Spleen (tissue), 11 donors: Measurements from ENCODE around the gene SUSD3. TPM values are rescaled to one million over a fixed set of nuclear protein-coding genes. Genes with fewer than 3 reads are reported as not detected.

Experiments
- DNase-seq: peaks from one replicate; pipeline ENCODE4 v3.0.0-alpha.2; 2020
- H3K27ac ChIP-seq, 8 donors: fragments of 200-600 bp; sonication (generic) in 7 of 8; 1 replicate in 4 of 8; 2 replicates in 4 of 8; pipeline versions ENCODE4 v1.5.0 to v1.8.0; 2016 to 2021; ENCODE audit warnings: inconsistent platforms in 4 of 8, mild to moderate bottlenecking in 4 of 8, moderate library complexity in 1 of 8
- H3K27me3 ChIP-seq, 7 donors: fragments of 200-600 bp; sonication (generic) in 6 of 7; replicated peaks in 1 of 7; 1 replicate in 4 of 7; 2 replicates in 3 of 7; pipeline versions ENCODE4 v1.5.0 to v1.8.0; 2016 to 2021; ENCODE audit warnings: inconsistent platforms in 3 of 7, mild to moderate bottlenecking in 1 of 7
- H3K36me3 ChIP-seq, 6 donors: fragments of 200-600 bp; sonication (generic) in 5 of 6; 1 replicate in 4 of 6; 2 replicates in 2 of 6; pipeline versions ENCODE4 v1.5.0 to v1.8.0; 2016 to 2021; ENCODE audit warnings: inconsistent platforms in 2 of 6
- H3K4me1 ChIP-seq, 6 donors: fragments of 200-600 bp; sonication (generic) in 5 of 6; 1 replicate in 3 of 6; 2 replicates in 3 of 6; pipeline versions ENCODE4 v1.5.0 to v1.8.0; 2016 to 2021; ENCODE audit warnings: inconsistent platforms in 3 of 6
- H3K4me3 ChIP-seq, 8 donors: fragments of 200-600 bp; sonication (generic) in 7 of 8; 1 replicate in 4 of 8; 2 replicates in 4 of 8; pipeline versions ENCODE4 v1.5.0 to v1.8.0; 2016 to 2021; ENCODE audit warnings: inconsistent platforms in 4 of 8, mild to moderate bottlenecking in 4 of 8, moderate library complexity in 2 of 8
- H3K9me3 ChIP-seq, 8 donors: fragments of 200-600 bp; sonication (generic) in 7 of 8; 1 replicate in 4 of 8; 2 replicates in 4 of 8; pipeline versions ENCODE4 v1.5.0 to v1.8.0; 2016 to 2021; ENCODE audit warnings: inconsistent platforms in 4 of 8
- CTCF ChIP-seq, 11 experiments: fragments of 200-600 bp in 7 of 11; fragments of 450-650 bp in 4 of 11; sonication (generic) in 4 of 11; IDR thresholded peaks in 8 of 11; conservative IDR thresholded peaks in 3 of 11; 1 replicate in 7 of 11; 2 replicates in 4 of 11; pipeline versions ENCODE4 v1.4.0 to v1.8.0; 2016 to 2021; ENCODE audit warnings: antibody characterized with exemption in 11 of 11, inconsistent platforms in 4 of 11, mild to moderate bottlenecking in 1 of 11
- POLR2A ChIP-seq, 3 donors: fragments of 450-650 bp; IDR thresholded peaks; one replicate each; pipeline ENCODE4 v1.5.1; 2017; ENCODE audit warnings: antibody characterized with exemption in 3 of 3, mild to moderate bottlenecking in 1 of 3
- POLR2AphosphoS5 ChIP-seq, 3 donors: sonication (generic); formaldehyde crosslinking; IDR thresholded peaks; one replicate each; pipeline ENCODE4 v1.5.1; 2017; ENCODE audit warnings: antibody characterized with exemption in 3 of 3
- WGBS, 5 donors: extraction: QIAGEN DNeasy Blood & Tissue Kit in 3 of 5; methylation state at CpG; one replicate each; pipeline versions ENCODE4 v1.1.5 to v1.1.7; 2013 to 2018; 5-methylcytosine and 5-hydroxymethylcytosine counted together
- intact Hi-C: fragments of 100-400 bp; cut with DNase I; formaldehyde crosslinking; loops from one replicate; pipeline ENCODE4 v1.15.0; 2023; ENCODE audit warnings: low total_unique reads
- polyA plus RNA-seq, 3 donors: library from polyadenylated mRNA; stranded (reverse); fragments of 200-250 nt; gene quantifications; one replicate each; pipeline ENCODE4 v1.2.1, GENCODE V29; 2013
- total RNA-seq, 7 donors: library from RNA; depleted of rRNA in 3 of 7; stranded (reverse); fragments of >200 nt in 3 of 7; fragmentation: NEBNext Ultra II Directional in 4 of 7; extraction: Animal tissue kit (Norgen Biotek cat#: 25700) in 4 of 7; gene quantifications; one replicate each; pipeline versions ENCODE4 v1.1.0 to v1.2.1, GENCODE V29; 2016 to 2021
- donor health status: healthy with polysubstance abuse.
- donor health status: DM: no; HTN: no; CAD: no; lungs with moderate emphysema.
- donor health status: DM: no; HTN: no; CAD: no.
- donor health status: Bipolar disorder and iron deficiency.
- donor health status: healthy.
- donor health status: DM: no; HTN: no; CAD: no.
- donor health status: DM: yes; HTN: yes; CAD: no.

The SUSD3 gene
- total and polyA plus RNA-seq, 10 donors = 27.6 to 68.8 (median 48.3) TPM

- intact Hi-C loops = no loop called here
- DNase-seq = peak; percentile 49
- Histone ChIP-seq H3K36me3 (peaks cover 0 to 79% (median 28%) of the 10 kb centered on the region in 6 donors), H3K4me3 (no peak overlapping the region), H3K27me3 (no peaks in the 10 kb centered on the region), H3K27ac (peak overlapping the region in 5 of 8 donors; percentile 82 to 98 (median 93)), H3K4me1 (peaks cover 53 to 99% (median 76%) of the 10 kb centered on the region in 6 donors), H3K9me3 (no peaks in the 10 kb centered on the region)
- WGBS, 5 donors = 91 to 93% (median 93%) methylated on average over 9 to 10 of the region's 10 CpGs
- no peak for TF ChIP-seq CTCF (IDR thresholded peaks at IDR 0.05 in 8 of 11, conservative IDR thresholded peaks at IDR 0.05 in 3 of 11)
- no peak for TF ChIP-seq POLR2A (IDR thresholded peaks at IDR 0.05)
- no peak for TF ChIP-seq POLR2AphosphoS5 (IDR thresholded peaks at IDR 0.05)
These were observed 66.9 kb downstream of the SUSD3 start for GRCh38 chr9:93125331-93125894.

GRCh38 chr9:93126151-93126781 is 67.8 kb downstream of the SUSD3 start:
- WGBS, 5 donors = 57 to 87% (median 80%) methylated on average over 7 to 23 of the region's 23 CpGs
- peaks cover 54 to 99% (median 76%) of the 10 kb centered on the region in 6 donors for H3K4me1 ChIP-seq
- peak overlapping the region in 1 of 8 donors; percentile 15 for H3K4me3 ChIP-seq
- peak overlapping the region; percentile 53 to 98 (median 92) for H3K27ac ChIP-seq
- peak; percentile 80 for DNase-seq
- no peaks in the 10 kb centered on the region for H3K9me3 ChIP-seq
- H3K36me3 ChIP-seq = peaks cover 0 to 71% (median 26%) of the 10 kb centered on the region in 6 donors
- TF ChIP-seq POLR2AphosphoS5 (IDR thresholded peaks at IDR 0.05) (peak in 1 of 3 donors; percentile 23), CTCF (IDR thresholded peaks at IDR 0.05 in 8 of 11, conservative IDR thresholded peaks at IDR 0.05 in 3 of 11) (no peak), POLR2A (IDR thresholded peaks at IDR 0.05) (no peak)
- no peaks in the 10 kb centered on the region for H3K27me3 ChIP-seq
- intact Hi-C loops = no loop called here

- intact Hi-C loops = no loop called here
- 40 to 48% (median 45%) methylated on average over 18 of the region's 18 CpGs for WGBS, 5 donors
- peaks cover 58 to 99% (median 77%) of the 10 kb centered on the region in 6 donors for H3K4me1 ChIP-seq
- H3K9me3 ChIP-seq = no peaks in the 10 kb centered on the region
- DNase-seq = peak; percentile 86
- H3K27me3 ChIP-seq = no peaks in the 10 kb centered on the region
- H3K27ac ChIP-seq = peak overlapping the region; percentile 53 to 98 (median 92)
- TF ChIP-seq CTCF (IDR thresholded peaks at IDR 0.05 in 8 of 11, conservative IDR thresholded peaks at IDR 0.05 in 3 of 11) = no peak
- peak in 2 of 3 donors; percentile 22 to 47 for TF ChIP-seq POLR2AphosphoS5 (IDR thresholded peaks at IDR 0.05)
- H3K36me3 ChIP-seq = peaks cover 0 to 65% (median 19%) of the 10 kb centered on the region in 6 donors
- peak overlapping the region in 1 of 8 donors; percentile 15 for H3K4me3 ChIP-seq
These were observed 68.4 kb downstream of the SUSD3 start for GRCh38 chr9:93126825-93127368.

GRCh38 chr9:93127395-93127911 is 69.0 kb downstream of the SUSD3 start:
- peak overlapping the region in 1 of 8 donors; percentile 15 for H3K4me3 ChIP-seq
- DNase-seq = peak; percentile 79
- TF ChIP-seq POLR2AphosphoS5 (IDR thresholded peaks at IDR 0.05) = peak; percentile 6 to 62 (median 45)
- TF ChIP-seq POLR2A (IDR thresholded peaks at IDR 0.05) = no peak
- H3K4me1 ChIP-seq = peaks cover 63 to 99% (median 81%) of the 10 kb centered on the region in 6 donors
- peak overlapping the region; percentile 17 to 98 (median 92) for H3K27ac ChIP-seq
- no peaks in the 10 kb centered on the region for H3K9me3 ChIP-seq
- H3K36me3 ChIP-seq = peaks cover 0 to 59% (median 17%) of the 10 kb centered on the region in 6 donors
- 44 to 55% (median 47%) methylated on average over 6 to 8 of the region's 8 CpGs for WGBS, 5 donors
- H3K27me3 ChIP-seq = no peaks in the 10 kb centered on the region
- intact Hi-C loops = no loop called here
